Astrocyte (in vitro differentiated cells and primary cell): ENCODE data around the gene ZFP3.

Experiments
- EZH2 ChIP-seq: IDR thresholded peaks from 2 replicates; pipeline ENCODE4 v1.6.1; 2012; ENCODE audit warnings: mild to moderate bottlenecking, low read length, inconsistent platforms; ENCODE audit not compliant: insufficient read depth
- TF ChIP-seq, protein P1 (sequence below): IDR thresholded peaks from 2 replicates; pipeline ENCODE4 v1.5.1; 2011; ENCODE audit warnings: low read depth, mild to moderate bottlenecking, inconsistent platforms, low read length, moderate library complexity; ENCODE audit not compliant: insufficient read depth

DNA sequence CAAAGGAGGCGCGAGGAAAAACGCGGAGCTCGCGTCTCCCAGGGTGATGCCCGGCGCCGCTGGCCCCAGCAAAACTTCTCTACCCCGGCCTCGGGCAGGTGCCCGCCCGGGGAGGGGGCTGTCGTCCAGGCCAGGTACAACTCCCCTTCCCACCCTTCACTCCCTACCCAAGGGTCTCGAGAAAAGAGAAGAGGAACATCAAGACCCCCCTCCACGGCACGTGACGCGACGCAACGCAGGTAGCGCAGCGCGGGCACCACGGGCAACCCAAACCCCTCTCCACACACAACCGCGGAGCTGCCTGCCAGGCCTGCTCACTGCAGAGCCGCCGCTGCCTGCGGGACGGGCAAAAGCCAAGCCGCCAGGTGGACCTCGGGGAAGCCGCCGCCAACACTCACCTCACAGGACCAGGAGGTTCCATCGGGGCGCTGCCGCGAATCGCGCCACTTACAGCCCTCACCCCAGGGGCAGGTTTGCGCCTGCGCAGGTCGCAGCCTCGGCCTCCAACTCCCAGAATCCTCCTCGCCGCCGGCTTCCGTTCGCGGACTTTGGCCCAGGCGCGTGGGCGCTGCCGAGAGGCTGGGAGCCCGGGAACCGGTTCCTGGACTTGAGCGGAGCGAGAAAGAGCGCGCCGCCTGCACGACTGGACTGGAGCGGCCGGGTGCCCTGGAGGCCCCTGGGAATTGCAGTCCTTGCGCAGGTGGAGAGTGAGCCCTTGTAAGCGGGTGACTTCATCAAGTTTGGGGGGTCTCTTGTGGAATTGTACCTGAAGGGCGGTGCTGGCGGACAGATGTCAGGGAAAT, 33.3 kb downstream of the ZFP3 start, which contains the start of gene ZNF232:
- no peak for TF ChIP-seq EZH2
- TF ChIP-seq, protein P1, sequence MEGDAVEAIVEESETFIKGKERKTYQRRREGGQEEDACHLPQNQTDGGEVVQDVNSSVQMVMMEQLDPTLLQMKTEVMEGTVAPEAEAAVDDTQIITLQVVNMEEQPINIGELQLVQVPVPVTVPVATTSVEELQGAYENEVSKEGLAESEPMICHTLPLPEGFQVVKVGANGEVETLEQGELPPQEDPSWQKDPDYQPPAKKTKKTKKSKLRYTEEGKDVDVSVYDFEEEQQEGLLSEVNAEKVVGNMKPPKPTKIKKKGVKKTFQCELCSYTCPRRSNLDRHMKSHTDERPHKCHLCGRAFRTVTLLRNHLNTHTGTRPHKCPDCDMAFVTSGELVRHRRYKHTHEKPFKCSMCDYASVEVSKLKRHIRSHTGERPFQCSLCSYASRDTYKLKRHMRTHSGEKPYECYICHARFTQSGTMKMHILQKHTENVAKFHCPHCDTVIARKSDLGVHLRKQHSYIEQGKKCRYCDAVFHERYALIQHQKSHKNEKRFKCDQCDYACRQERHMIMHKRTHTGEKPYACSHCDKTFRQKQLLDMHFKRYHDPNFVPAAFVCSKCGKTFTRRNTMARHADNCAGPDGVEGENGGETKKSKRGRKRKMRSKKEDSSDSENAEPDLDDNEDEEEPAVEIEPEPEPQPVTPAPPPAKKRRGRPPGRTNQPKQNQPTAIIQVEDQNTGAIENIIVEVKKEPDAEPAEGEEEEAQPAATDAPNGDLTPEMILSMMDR: no peak
